Measurements from ENCODE around the gene FBN2.
"Not testable (repeated sequence)": the region's sequence is repeated elsewhere in the genome, so short reads cannot be mapped to it uniquely, and the experiment has no call there.

The FBN2 gene

GRCh38 chr5:128532776-128533175, 5.3 kb downstream of the FBN2 start:
- no peak for DNase-seq

DNA sequence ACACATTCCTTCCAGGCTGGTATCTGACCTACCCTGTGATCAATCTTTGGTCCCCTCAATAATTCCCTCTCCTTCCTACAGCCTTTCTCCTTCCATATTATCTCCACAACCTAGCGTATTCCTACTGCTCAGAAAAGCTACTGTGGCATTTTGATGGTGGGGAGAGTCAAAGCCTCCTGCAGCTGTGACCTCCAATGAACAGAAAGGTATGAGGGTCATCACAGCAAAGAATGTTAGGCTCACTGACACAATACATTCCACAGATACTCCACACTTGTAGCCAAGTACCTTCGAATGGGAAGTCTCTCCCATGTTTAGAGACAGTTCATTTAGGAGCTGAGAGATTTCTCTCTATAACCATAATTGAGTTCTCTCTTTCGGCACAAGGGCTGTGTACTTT, 5.9 kb downstream of the FBN2 start:
- no peak for DNase-seq

- DNase-seq = no peak
These were observed 9.3 kb downstream of the FBN2 start for GRCh38 chr5:128528637-128529255.

GRCh38 chr5:128528126-128528525, 9.9 kb downstream of the FBN2 start:
- no peak for DNase-seq

DNA sequence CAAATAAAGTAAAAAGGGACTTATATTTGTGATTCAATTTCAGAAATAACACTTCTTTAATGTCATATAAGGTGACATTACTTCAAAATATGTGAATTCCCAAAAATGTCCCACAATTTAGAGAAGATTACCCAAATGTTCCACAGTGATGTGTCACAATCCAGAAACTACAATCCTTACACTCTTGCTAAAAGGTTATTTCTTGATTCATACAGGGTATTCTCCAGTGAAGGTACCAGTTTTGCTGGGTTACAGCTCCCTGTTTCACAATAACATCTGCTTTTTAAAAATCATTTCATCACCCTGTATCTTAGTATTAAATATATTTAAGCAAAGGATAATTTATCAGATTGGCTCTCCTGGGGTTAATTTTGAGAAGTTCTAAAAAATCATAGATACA, 11.0 kb downstream of the FBN2 start:
- DNase-seq = no peak

DNA sequence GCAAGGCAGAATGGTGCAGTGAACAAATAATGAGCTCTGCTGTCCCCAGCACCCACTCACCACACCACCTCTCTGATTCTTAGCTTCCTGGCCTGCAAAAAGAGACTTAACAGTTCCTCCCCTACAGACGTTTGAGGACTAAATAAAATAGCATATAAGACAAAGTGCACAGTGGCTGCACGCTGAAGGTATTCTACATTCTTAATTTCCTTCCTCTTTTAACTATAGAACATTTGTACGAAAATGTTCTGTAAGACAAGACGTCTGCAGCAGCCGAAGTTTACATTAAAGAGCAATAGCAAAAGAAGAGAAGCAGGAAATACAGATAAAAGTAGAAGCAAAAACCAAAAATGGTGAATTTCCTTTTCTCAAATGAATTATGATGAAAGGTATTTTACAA, 15.7 kb downstream of the FBN2 start:
- DNase-seq = no peak

DNA sequence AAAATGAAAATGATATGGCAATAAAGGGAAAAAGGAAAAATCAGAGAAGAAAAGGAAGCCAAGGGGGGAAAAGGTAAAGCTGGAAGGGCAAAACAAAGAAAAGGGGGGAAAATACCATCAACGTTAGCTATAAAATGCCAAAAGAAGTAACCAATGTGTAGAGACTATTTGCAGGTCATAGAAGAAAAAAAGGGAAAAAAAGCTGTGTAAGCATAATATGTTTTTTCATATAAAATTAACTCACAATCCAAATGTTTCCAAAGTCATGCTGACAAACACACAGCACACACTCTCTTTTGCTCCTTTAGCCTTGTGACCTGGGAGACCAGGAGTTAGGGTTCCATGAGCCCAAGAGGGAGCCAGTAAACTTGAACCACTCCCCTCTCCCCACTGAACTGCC, 18.2 kb downstream of the FBN2 start:
- DNase-seq = no peak

DNA sequence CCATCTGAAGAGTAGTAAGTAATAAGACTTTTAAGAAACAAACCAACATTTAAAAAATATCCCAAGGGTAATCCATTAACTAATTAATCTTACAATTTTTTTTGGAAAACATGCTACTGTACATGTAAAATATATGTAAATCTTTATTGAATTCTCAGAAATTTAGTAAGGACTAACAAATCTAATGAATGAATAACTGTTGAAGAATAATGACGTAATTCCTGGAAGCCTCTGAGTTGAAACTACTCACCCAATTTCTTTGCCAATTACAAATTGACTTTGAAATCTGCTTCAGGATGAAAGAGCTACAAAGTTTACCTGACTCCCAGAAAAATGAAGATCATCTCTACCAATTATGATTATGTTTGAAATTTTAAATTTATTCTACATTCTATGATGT, 21.1 kb downstream of the FBN2 start:
- no peak for DNase-seq

DNA sequence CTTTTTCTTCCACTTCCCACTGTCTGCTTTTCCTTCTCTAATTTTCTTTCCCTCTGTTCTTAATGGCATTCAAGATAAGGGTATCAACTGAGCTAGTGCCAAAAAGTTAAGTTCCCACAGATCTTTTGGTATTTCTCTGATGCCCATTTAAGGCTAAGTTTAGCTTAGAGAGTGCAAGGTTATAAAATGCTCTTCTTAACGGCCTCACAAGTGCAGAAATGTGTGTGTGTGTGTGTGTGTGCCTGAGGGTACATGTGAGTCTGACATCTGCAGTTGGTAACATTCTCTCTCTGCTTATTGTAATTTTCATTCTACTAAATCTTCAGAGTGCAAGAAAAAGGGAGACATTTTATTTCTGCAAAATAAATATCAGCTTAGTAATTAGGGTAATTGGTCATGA, 24.2 kb downstream of the FBN2 start:
- DNase-seq = no peak

GRCh38 chr5:128512894-128513293, 25.2 kb downstream of the FBN2 start:
- no peak for DNase-seq

- no peak for DNase-seq
These were observed 31.4 kb downstream of the FBN2 start for GRCh38 chr5:128506643-128507042.

DNA sequence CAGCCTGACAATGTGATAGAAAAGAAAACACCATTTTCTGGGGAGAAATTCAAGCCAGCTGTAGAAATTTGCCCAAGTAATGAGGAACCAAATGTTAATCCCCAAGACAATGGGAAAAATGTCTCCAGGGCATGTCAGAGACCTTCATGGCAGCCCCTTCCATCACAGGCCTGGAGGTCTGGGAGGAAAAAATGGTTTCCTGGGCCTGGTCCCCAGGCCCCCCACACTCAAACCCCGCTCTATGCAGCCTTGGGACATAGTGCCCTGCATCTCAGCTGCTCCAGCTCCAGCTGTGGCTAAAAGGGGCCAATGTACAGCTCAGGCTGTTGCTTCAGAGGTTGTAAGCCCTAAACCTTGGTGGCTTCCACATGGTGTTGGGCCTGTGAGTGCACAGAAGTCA, 34.3 kb downstream of the FBN2 start:
- not testable (repeated sequence) for DNase-seq

DNA sequence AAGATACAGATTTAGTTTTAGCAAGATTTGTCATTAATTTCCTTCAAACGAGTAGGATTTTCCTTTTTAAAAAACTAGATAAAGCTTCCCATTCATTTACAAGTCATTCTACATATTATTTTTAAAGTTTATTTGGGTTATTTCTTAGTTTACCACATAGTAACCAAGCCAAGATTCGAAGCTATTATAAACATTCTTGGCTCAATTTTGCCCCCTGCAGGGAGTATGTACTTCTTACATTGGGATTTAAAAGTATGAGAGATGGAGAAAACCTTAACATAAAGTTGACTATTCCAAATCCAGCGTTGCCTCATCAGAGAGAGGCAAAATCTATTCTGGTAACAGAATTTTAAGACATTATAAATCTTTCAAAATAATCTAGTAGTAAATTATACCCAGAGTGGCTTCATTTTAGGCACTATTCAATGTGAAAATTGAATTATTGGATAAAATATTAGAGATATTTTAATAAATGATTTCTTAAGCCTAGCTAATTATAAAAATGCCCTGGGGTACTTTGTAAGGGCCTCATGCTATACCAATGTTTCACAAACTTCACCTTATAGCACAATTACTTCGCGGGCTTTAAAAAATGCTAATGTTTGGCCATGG, 39.1 kb downstream of the FBN2 start:
- DNase-seq = peak; percentile 24

- no peak for DNase-seq
These were observed 43.5 kb downstream of the FBN2 start for GRCh38 chr5:128494516-128494915.

DNA sequence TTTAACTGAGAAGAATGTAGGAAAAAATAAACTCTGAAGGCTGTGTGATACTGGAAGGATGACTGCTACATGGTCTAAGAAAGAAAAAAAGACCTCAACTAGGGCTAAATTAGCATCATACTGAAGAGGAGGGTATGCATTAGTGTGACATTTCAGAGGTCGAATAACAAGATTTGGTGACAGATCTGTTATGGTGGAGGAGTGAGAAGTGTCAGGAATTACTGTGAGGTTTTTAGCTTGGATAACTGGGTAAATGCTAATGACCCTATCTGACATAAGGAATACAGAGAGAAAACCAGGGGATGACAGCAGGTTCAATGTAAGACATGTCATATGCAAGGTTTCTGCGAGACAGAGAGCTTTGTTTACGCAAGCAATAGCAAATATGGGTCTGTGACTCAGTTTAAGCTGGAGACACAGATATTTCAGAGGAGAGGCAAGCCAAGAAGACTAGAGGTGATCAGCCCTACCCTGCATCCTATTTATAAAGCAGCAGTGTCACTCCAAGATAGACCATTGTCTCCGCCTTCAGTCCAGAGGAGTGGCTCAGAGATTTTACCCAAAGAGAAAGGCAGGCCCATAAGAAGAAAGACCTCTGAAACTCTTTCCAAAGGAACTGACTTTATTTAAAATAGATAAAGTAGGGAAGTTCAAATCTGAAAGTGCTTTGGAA, 44.3 kb downstream of the FBN2 start:
- no peak for DNase-seq

GRCh38 chr5:128491291-128491690, 46.8 kb downstream of the FBN2 start:
- DNase-seq = no peak

DNA sequence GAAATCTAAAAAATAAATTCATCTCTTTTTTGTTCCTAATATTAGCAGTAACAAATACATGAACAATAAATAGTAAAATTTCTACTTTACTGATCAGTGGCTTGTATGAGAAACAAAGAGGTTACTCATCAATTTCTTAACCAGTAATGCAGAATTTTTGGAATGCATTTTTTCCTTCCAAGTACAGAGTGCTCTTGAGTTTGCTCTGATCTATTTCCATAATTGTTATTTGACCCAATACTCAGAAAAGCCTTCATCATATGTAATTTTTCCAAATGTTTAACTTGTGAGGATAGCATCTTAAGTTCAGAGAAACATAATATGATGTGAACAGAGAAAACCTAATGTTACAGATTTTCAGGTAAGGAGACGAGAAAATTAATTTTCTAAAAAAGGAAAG, 47.3 kb downstream of the FBN2 start:
- DNase-seq = no peak

GRCh38 chr5:128487041-128487440, 51.0 kb downstream of the FBN2 start:
- DNase-seq = no peak

- no peak for DNase-seq
These were observed 54.3 kb downstream of the FBN2 start for GRCh38 chr5:128483738-128484137.

GRCh38 chr5:128480906-128481633, 57.0 kb downstream of the FBN2 start:
- no peak for DNase-seq

DNA sequence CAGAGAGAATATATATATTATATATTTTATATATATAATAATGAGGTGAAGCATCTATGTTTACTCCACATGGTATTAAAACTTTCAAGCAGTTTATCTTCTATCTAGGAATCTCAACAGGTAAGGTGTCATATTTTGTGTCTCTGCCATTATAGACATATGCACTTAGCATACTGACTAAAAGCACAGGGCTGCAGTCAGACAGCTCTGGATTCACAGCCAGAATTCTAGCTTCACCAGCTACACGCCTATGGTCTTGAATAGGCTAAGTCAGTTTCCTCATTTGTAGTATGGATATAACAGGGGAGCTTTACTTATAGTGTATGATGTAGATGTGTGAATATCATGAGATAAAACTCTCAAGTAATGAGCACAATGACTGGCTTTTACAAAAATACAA, 57.9 kb downstream of the FBN2 start:
- no peak for DNase-seq

- no peak for DNase-seq
These were observed 59.4 kb downstream of the FBN2 start for GRCh38 chr5:128478386-128479368.

- no peak for DNase-seq
These were observed 60.1 kb downstream of the FBN2 start for GRCh38 chr5:128477944-128478343.

Data from kidney glomerular epithelial cell (primary cell).